Measurements from ENCODE around the gene POLR2L. TPM values are rescaled to one million over a fixed set of nuclear protein-coding genes. Genes with fewer than 3 reads are reported as not detected.

The POLR2L gene
- total and polyA plus RNA-seq, 2 donors (not counting 1 experiment from before 2014, with no cell fraction given), result 44.4 to 80.8 TPM

DNA sequence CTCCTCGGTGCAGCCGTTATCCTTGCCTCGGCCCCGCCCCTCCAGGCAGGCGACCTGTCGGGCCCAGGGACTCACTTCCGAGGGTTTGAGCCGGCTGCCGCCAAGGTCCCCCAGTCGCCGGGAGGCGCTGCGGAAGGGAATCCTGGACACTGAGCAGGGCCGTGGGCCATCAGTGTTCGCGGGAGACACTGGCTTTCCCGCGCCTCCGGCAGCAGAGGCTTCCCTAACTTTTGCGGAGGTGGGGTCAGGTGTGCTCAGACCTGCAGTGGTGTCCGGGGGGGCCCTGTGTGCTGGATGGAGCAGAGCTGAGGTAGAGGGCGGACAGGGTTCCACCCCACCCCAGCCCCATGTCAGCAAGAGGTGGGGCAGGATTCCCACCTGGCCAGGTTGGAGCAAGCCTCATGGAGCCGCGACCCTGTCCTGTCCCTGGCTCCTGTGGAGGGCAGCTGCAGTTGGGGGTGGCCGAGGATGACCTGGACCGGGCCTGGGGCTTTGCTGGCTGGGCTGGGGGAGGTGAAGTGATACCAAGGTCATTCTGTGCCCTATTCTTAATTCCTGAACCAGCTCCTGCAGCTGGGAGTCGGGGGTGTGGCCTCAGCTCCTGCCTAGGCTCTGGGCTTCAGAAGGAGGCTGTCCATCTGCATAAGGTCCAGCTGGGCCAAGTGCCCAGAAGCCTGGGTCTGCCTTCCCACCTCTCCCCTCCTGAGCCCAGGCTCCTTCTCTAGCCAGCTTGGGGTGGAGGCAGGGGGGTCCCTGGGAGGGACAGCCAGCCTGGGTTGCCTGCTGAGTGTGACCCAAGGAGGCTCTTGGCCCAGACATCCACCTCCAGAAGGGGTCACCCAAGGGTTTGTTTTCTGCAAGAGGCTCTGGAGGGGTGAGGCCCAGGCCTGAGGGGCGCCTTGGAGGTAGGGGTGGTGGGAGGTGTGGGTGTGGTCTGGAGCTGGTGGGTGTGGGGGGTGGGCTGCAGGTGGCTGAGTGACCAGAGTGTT, 8.7 kb upstream of the POLR2L start:
- DNase-seq, result peak; percentile 39
- H3K4me3 Mint-ChIP-seq, result peak overlapping the region; percentile 57
- intact Hi-C loops (cut with micrococcal nuclease), result no loop called here
- H3K4me1 Mint-ChIP-seq, result peaks cover 6% of the 10 kb centered on the region
- H3K9me3 ChIP-seq (ENCODE audit: control extremely low read depth in 1 of 3, control insufficient read depth in 2 of 3, insufficient read depth in 1 of 3, low read length in 2 of 3), result no peaks in the 10 kb centered on the region
- no peak for ATAC-seq (ENCODE audit: low read depth)
- H3K27me3 Mint-ChIP-seq, result peaks cover 3% of the 10 kb centered on the region
- peaks cover 8% of the 10 kb centered on the region for H4K20me1 ChIP-seq (ENCODE audit: control insufficient read depth, insufficient read depth, low read length, poor library complexity, severe bottlenecking)
- no peaks in the 10 kb centered on the region for H3K36me3 ChIP-seq (replicated peaks in 1 of 2; ENCODE audit: control extremely low read depth in 1 of 2, control insufficient read depth in 1 of 2, extremely low read depth in 1 of 2, insufficient read depth in 2 of 2, low read length in 1 of 2)
- H3K79me2 ChIP-seq (ENCODE audit: control insufficient read depth, insufficient read depth, low read length), result no peaks in the 10 kb centered on the region
- H3K4me2 ChIP-seq (replicated peaks; ENCODE audit: low read depth, low read length, poor library complexity, severe bottlenecking), result no peak overlapping the region
- no peak overlapping the region for H3K27ac ChIP-seq (ENCODE audit: low read length in 2 of 2)
- H3K4me1 ChIP-seq (ENCODE audit: control insufficient read depth in 2 of 2, insufficient read depth in 2 of 2, low read length in 2 of 2), result peaks cover 11 to 15% of the 10 kb centered on the region in 2 donors
- WGBS (ENCODE audit: insufficient coverage), result 95% methylated on average over 28 of the region's 28 CpGs
- no peak overlapping the region for H2AFZ ChIP-seq (ENCODE audit: insufficient read depth, low read depth, low read length, poor library complexity, severe bottlenecking)
- H3K27me3 ChIP-seq (replicated peaks in 1 of 4; ENCODE audit: control extremely low read depth in 1 of 4, control insufficient read depth in 3 of 4, insufficient read depth in 4 of 4, low read length in 3 of 4), result peaks cover 0 to 26% (median 6%) of the 10 kb centered on the region in 4 experiments
- POLR2A ChIA-PET, result no interaction called here
- TF ChIP-seq, protein P1, sequence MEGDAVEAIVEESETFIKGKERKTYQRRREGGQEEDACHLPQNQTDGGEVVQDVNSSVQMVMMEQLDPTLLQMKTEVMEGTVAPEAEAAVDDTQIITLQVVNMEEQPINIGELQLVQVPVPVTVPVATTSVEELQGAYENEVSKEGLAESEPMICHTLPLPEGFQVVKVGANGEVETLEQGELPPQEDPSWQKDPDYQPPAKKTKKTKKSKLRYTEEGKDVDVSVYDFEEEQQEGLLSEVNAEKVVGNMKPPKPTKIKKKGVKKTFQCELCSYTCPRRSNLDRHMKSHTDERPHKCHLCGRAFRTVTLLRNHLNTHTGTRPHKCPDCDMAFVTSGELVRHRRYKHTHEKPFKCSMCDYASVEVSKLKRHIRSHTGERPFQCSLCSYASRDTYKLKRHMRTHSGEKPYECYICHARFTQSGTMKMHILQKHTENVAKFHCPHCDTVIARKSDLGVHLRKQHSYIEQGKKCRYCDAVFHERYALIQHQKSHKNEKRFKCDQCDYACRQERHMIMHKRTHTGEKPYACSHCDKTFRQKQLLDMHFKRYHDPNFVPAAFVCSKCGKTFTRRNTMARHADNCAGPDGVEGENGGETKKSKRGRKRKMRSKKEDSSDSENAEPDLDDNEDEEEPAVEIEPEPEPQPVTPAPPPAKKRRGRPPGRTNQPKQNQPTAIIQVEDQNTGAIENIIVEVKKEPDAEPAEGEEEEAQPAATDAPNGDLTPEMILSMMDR (IDR thresholded peaks at IDR 0.05), result no peak
- no peak for TF ChIP-seq EZH2 (IDR thresholded peaks at IDR 0.05; ENCODE audit: borderline replicate concordance, insufficient read depth, low read depth, low read length, poor library complexity, severe bottlenecking)
- no peak overlapping the region for H3K9ac ChIP-seq (ENCODE audit: low read length)
- CTCF ChIA-PET, result no interaction called here
- H3K9me3 Mint-ChIP-seq (ENCODE audit: insufficient read depth), result no peaks in the 10 kb centered on the region
- H3K4me3 ChIP-seq (ENCODE audit: control extremely low read depth in 1 of 5, extremely low read depth in 1 of 5, insufficient read depth in 1 of 5, low read depth in 2 of 5, low read length in 4 of 5), result no peak overlapping the region
- H3K27ac Mint-ChIP-seq, result no peak overlapping the region
